HepG2 (cell line): ENCODE results near the gene ANKRD65. TPM values are rescaled to one million over a fixed set of nuclear protein-coding genes. Genes with fewer than 3 reads are reported as not detected.

Experiments
- ADNP ChIP-seq: sonication (generic); formaldehyde crosslinking; IDR thresholded peaks from 2 replicates; pipeline ENCODE4 v1.4.0; 2020; ENCODE audit warnings: missing genetic modification reagents
- BCL3 ChIP-seq: sonication (generic); formaldehyde crosslinking; IDR thresholded peaks from 2 replicates; pipeline ENCODE4 v1.5.1; 2020; ENCODE audit warnings: mild to moderate bottlenecking, missing genetic modification reagents, moderate library complexity
- ERF ChIP-seq: IDR thresholded peaks from 2 replicates; pipeline ENCODE4 v1.6.1; 2018; ENCODE audit warnings: missing biosample characterization, missing genetic modification reagents
- TAF15 ChIP-seq: fragments of 200-400 bp; formaldehyde crosslinking; IDR thresholded peaks from one replicate; pipeline ENCODE4 v1.6.1; 2018; ENCODE audit warnings: mild to moderate bottlenecking, low read depth, low read length; ENCODE audit not compliant: poor library complexity, severe bottlenecking
- ZNF296 ChIP-seq: sonication (generic); formaldehyde crosslinking; conservative IDR thresholded peaks from 2 replicates; pipeline ENCODE4 v1.5.0; 2020; ENCODE audit warnings: mild to moderate bottlenecking, missing genetic modification reagents
- polyA plus RNA-seq, 8 experiments: library from polyadenylated mRNA; depleted of rRNA in 3 of 8; stranded (reverse) in 7 of 8; unstranded in 1 of 8; fragments of >200 nt; fragmentation: Illumina TruSeq in 4 of 8; extraction: Trizol in 4 of 8; gene quantifications; 2 replicates each; pipeline versions ENCODE4 v1.2.1 to v1.2.3, GENCODE V29; 2011 to 2016; ENCODE audit warnings: low read depth in 4 of 8, missing spikeins in 1 of 8, mixed read lengths in 1 of 8; ENCODE audit not compliant: insufficient read depth in 1 of 8
- total RNA-seq, 5 experiments: library from RNA; depleted of rRNA; stranded (reverse); fragments of >200 nt; fragmentation: Illumina TruSeq; extraction: Trizol; gene quantifications; 2 replicates each; pipeline ENCODE4 v1.2.3, GENCODE V29; 2016; ENCODE audit warnings: low read depth in 1 of 5
- TF ChIP-seq, protein P1 (sequence below): sonication (generic); formaldehyde crosslinking; IDR thresholded peaks from 2 replicates; pipeline ENCODE4 v1.5.1; 2020; ENCODE audit warnings: missing genetic modification reagents, mild to moderate bottlenecking, borderline replicate concordance
- TF ChIP-seq, protein P2 (sequence below): sonication (generic); formaldehyde crosslinking; IDR thresholded peaks from 2 replicates; pipeline ENCODE4 v1.9.0; 2021; ENCODE audit warnings: missing genetic modification reagents, borderline replicate concordance

The ANKRD65 gene
- total and polyA plus RNA-seq, 2 of the 13 experiments (the other 11 are each of a cell fraction or from before 2014, with no cell fraction given) = 12.1 to 30.1 TPM

DNA sequence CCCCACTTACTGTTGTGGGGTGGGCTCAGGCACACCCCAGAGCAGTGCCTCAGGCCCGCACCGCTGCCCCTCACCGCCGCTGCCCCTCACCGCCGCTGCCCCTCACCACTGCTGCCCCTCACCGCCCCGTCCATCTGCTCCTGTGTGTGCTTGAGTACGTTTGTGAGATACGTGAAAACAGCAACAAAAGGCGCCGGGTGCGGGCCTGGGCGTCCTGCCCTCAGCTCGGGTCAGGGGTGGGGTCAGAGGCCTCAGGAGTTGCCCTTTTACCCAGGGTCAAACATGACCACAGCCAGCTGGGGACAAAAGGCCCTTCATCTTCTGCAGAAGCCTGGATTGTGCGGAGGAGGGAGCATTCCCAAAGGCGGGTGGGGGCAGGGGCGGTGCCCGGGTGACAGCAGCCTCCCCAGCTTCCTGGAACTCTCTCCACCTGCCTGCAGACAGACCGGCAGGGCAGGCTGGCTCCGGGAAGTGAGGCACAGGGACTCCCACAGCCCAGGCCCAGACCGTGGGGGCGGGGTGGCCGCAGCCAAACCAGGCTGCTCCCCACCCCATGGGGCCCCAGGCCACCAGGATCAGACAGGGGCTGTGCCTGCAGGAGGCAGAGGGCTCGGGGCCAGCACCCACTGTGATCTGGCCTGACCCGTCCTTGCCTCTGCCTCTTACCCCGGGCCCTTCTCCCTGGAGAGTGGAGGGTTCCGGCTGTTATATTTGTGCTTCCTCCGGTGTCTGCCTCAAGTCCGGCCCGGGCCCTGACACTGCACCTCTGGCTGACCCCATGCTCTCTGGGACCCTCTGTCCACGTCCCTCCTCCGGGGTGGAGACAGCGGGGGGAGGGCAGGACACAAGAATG is 12.1 kb upstream of the ANKRD65 start (continued):
- TF ChIP-seq BCL3 (CRISPR knock-in tag) (peak; percentile 60; the same call in 1 of the 2 replicates), TAF15 (no peak), ZNF296 (peak; percentile 95), ERF (CRISPR knock-in tag) (peak; percentile 93), ADNP (no peak)
- TF ChIP-seq, protein P1, sequence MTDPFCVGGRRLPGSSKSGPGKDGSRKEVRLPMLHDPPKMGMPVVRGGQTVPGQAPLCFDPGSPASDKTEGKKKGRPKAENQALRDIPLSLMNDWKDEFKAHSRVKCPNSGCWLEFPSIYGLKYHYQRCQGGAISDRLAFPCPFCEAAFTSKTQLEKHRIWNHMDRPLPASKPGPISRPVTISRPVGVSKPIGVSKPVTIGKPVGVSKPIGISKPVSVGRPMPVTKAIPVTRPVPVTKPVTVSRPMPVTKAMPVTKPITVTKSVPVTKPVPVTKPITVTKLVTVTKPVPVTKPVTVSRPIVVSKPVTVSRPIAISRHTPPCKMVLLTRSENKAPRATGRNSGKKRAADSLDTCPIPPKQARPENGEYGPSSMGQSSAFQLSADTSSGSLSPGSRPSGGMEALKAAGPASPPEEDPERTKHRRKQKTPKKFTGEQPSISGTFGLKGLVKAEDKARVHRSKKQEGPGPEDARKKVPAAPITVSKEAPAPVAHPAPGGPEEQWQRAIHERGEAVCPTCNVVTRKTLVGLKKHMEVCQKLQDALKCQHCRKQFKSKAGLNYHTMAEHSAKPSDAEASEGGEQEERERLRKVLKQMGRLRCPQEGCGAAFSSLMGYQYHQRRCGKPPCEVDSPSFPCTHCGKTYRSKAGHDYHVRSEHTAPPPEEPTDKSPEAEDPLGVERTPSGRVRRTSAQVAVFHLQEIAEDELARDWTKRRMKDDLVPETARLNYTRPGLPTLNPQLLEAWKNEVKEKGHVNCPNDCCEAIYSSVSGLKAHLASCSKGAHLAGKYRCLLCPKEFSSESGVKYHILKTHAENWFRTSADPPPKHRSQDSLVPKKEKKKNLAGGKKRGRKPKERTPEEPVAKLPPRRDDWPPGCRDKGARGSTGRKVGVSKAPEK (CRISPR knock-in tag) = 0 out of 2 replicates have a peak, but pooled peaks have one; percentile 31
- TF ChIP-seq, protein P2, sequence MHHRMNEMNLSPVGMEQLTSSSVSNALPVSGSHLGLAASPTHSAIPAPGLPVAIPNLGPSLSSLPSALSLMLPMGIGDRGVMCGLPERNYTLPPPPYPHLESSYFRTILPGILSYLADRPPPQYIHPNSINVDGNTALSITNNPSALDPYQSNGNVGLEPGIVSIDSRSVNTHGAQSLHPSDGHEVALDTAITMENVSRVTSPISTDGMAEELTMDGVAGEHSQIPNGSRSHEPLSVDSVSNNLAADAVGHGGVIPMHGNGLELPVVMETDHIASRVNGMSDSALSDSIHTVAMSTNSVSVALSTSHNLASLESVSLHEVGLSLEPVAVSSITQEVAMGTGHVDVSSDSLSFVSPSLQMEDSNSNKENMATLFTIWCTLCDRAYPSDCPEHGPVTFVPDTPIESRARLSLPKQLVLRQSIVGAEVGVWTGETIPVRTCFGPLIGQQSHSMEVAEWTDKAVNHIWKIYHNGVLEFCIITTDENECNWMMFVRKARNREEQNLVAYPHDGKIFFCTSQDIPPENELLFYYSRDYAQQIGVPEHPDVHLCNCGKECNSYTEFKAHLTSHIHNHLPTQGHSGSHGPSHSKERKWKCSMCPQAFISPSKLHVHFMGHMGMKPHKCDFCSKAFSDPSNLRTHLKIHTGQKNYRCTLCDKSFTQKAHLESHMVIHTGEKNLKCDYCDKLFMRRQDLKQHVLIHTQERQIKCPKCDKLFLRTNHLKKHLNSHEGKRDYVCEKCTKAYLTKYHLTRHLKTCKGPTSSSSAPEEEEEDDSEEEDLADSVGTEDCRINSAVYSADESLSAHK (CRISPR knock-in tag) = no peak
